Bronchial epithelial cell (primary cell): Measurements from ENCODE around the gene EXOG. TPM values are rescaled to one million over a fixed set of nuclear protein-coding genes. Genes with fewer than 3 reads are reported as not detected.

Experiments
- DNase-seq: peaks from one replicate; pipeline ENCODE4 v3.0.0-alpha.2; 2010; ENCODE audit warnings: low read depth
- FAIRE-seq: peaks from 2 replicates; lab custom pipeline; 2011; peaks lifted over from hg19 to GRCh38; lab: Jason Lieb, UNC
- H3K27me3 ChIP-seq: 2 replicates; pipeline ENCODE4 v1.5.1; 2011; ENCODE audit warnings: low read length; ENCODE audit not compliant: control insufficient read depth, insufficient read depth
- H3K36me3 ChIP-seq: 2 replicates; pipeline ENCODE4 v1.5.1; 2011; ENCODE audit warnings: low read length; ENCODE audit not compliant: control insufficient read depth, insufficient read depth
- H3K4me3 ChIP-seq: 2 replicates; pipeline ENCODE4 v1.5.1; 2011; ENCODE audit warnings: mild to moderate bottlenecking, low read depth, low read length, control low read depth
- CTCF ChIP-seq: IDR thresholded peaks from 2 replicates; pipeline ENCODE4 v1.5.1; 2011; ENCODE audit warnings: mild to moderate bottlenecking, moderate library complexity, low read length, control low read depth, inconsistent platforms; ENCODE audit not compliant: insufficient read depth, severe bottlenecking
- total RNA-seq: library from RNA; depleted of rRNA; stranded (reverse); fragments of >200 nt; gene quantifications from 2 replicates; pipeline ENCODE4 v1.2.1, GENCODE V29; 2014

Gene EXOG
- total RNA-seq, 1 donor from 2014 or later: 5.8 TPM

- Histone ChIP-seq H3K36me3 (no peaks in the 10 kb centered on the region), H3K4me3 (peak overlapping the region; percentile 53), H3K27me3 (no peaks in the 10 kb centered on the region)
- FAIRE-seq (no peak), DNase-seq (no peak)
- no peak for TF ChIP-seq CTCF
These were observed 41.8 kb upstream of the EXOG start for GRCh38 chr3:38454178-38454883.

GRCh38 chr3:38454884-38455638 lies 41.1 kb upstream of the EXOG start:
- FAIRE-seq: no peak
- peak; percentile 48 for DNase-seq
- TF ChIP-seq CTCF: no peak
- H3K27me3 ChIP-seq: no peaks in the 10 kb centered on the region
- no peaks in the 10 kb centered on the region for H3K36me3 ChIP-seq
- H3K4me3 ChIP-seq: peak overlapping the region; percentile 53

GRCh38 chr3:38455639-38456430 lies 40.3 kb upstream of the EXOG start:
- no peak for TF ChIP-seq CTCF
- no peaks in the 10 kb centered on the region for H3K27me3 ChIP-seq
- FAIRE-seq: no peak
- peak overlapping the region; percentile 53 for H3K4me3 ChIP-seq
- H3K36me3 ChIP-seq: no peaks in the 10 kb centered on the region
- DNase-seq: no peak

- no peaks in the 10 kb centered on the region for H3K27me3 ChIP-seq
- DNase-seq (no peak), FAIRE-seq (no peak)
- H3K36me3 ChIP-seq: no peaks in the 10 kb centered on the region
- H3K4me3 ChIP-seq: no peak overlapping the region
- no peak for TF ChIP-seq CTCF
These were observed 38.8 kb upstream of the EXOG start for GRCh38 chr3:38457111-38458003.

- Histone ChIP-seq H3K4me3 (peak overlapping the region; percentile 25), H3K36me3 (no peaks in the 10 kb centered on the region), H3K27me3 (no peaks in the 10 kb centered on the region)
- peak; percentile 57 for DNase-seq
- FAIRE-seq: no peak
- no peak for TF ChIP-seq CTCF
These were observed 37.2 kb upstream of the EXOG start for GRCh38 chr3:38458796-38459498.
